SK-N-SH (cell line): ENCODE measurements around the gene IPCEF1. TPM values are rescaled to one million over a fixed set of nuclear protein-coding genes. Genes with fewer than 3 reads are reported as not detected.

Experiments used
- CTCF ChIA-PET: fragments of 300-600, 350-600 bp; formaldehyde crosslinking; extraction: SDS; loops from one replicate; lab custom pipeline; 2021; lab: Yijun Ruan, JAX
- POLR2A ChIA-PET: fragments of 350-600 bp; sonication (Branson Sonifier 250); formaldehyde crosslinking; extraction: SDS; loops from one replicate; lab custom pipeline; 2020; ENCODE audit warnings: antibody characterized with exemption, inconsistent platforms; lab: Yijun Ruan, JAX
- DNase-seq: peaks from one replicate; pipeline ENCODE4 v3.0.0; 2012
- H2AFZ ChIP-seq: fragments of 200-600 bp; sonication (generic); 2 replicates; pipeline ENCODE4 v1.8.1; 2016; ENCODE audit warnings: antibody characterized with exemption, mild to moderate bottlenecking, low read depth
- H3F3A ChIP-seq: fragments of 200-600 bp; sonication (generic); replicated peaks from 2 replicates; pipeline ENCODE3; 2016; ENCODE audit warnings: antibody characterized with exemption, mild to moderate bottlenecking; ENCODE audit not compliant: insufficient read depth
- H3K27ac ChIP-seq, 2 experiments: fragments of 200-500 bp in 1 of 2; fragments of 200-600 bp in 1 of 2; sonication (Bioruptor generic) in 1 of 2; sonication (generic), shearing (Covaris generic) in 1 of 2; 2 replicates each; pipeline versions ENCODE4 v1.5.1 to v1.6.1; 2014 to 2016; ENCODE audit warnings: low read depth in 2 of 2, inconsistent platforms in 1 of 2, low read length in 1 of 2, mild to moderate bottlenecking in 1 of 2, mixed read lengths in 1 of 2
- H3K27me3 ChIP-seq: fragments of 200-600 bp; sonication (generic), shearing (Covaris generic); 2 replicates; pipeline ENCODE4 v1.6.1; 2016; ENCODE audit warnings: mixed run types; ENCODE audit not compliant: insufficient read depth
- H3K36me3 ChIP-seq, 2 experiments: fragments of 200-500 bp in 1 of 2; fragments of 200-600 bp in 1 of 2; sonication (Bioruptor generic) in 1 of 2; sonication (generic) in 1 of 2; replicated peaks in 1 of 2; 2 replicates each; pipeline versions ENCODE3 to v1.5.1; 2014 to 2016; ENCODE audit warnings: low read length in 1 of 2, mild to moderate bottlenecking in 1 of 2; ENCODE audit not compliant: insufficient read depth in 2 of 2, control insufficient read depth in 1 of 2
- H3K4me1 ChIP-seq, 2 experiments: fragments of 200-500 bp in 1 of 2; fragments of 200-600 bp in 1 of 2; sonication (Bioruptor generic) in 1 of 2; sonication (generic), shearing (Covaris generic) in 1 of 2; 2 replicates each; pipeline versions ENCODE4 v1.5.1 to v1.6.1; 2014 to 2016; ENCODE audit warnings: low read depth in 1 of 2, low read length in 1 of 2, mixed run types in 1 of 2; ENCODE audit not compliant: insufficient read depth in 2 of 2, control insufficient read depth in 1 of 2
- H3K4me2 ChIP-seq: fragments of 200-600 bp; sonication (generic), shearing (Covaris generic); 2 replicates; pipeline ENCODE4 v1.6.1; 2017; ENCODE audit warnings: mixed run types
- H3K4me3 ChIP-seq, 2 experiments: fragments of 200-500 bp in 1 of 2; fragments of 200-600 bp in 1 of 2; sonication (Bioruptor generic) in 1 of 2; sonication (generic), shearing (Covaris generic) in 1 of 2; 2 replicates each; pipeline versions ENCODE4 v1.5.1 to v1.8.1; 2014 to 2016; ENCODE audit warnings: low read depth in 2 of 2, inconsistent platforms in 1 of 2, low read length in 1 of 2, mild to moderate bottlenecking in 1 of 2, mixed read lengths in 1 of 2, moderate library complexity in 1 of 2
- H3K79me2 ChIP-seq: fragments of 200-600 bp; sonication (generic); 2 replicates; pipeline ENCODE4 v1.8.1; 2017; ENCODE audit warnings: mild to moderate bottlenecking; ENCODE audit not compliant: insufficient read depth
- H3K9ac ChIP-seq: fragments of 200-600 bp; sonication (generic); 2 replicates; pipeline ENCODE4 v1.6.1; 2017; ENCODE audit warnings: mixed run types
- H3K9me2 ChIP-seq: fragments of 200-600 bp; sonication (generic); 2 replicates; pipeline ENCODE4 v1.6.1; 2017; ENCODE audit warnings: mixed run types
- H3K9me3 ChIP-seq: fragments of 200-600 bp; sonication (generic); 2 replicates; pipeline ENCODE4 v1.6.1; 2017; ENCODE audit warnings: mixed run types, mild to moderate bottlenecking, moderate library complexity
- H4K20me1 ChIP-seq: fragments of 200-600 bp; sonication (generic); 2 replicates; pipeline ENCODE4 v1.6.1; 2017; ENCODE audit warnings: mild to moderate bottlenecking, mixed run types; ENCODE audit not compliant: insufficient read depth
- CHD2 ChIP-seq: fragments of 150-350 bp; IDR thresholded peaks from 2 replicates; pipeline ENCODE4 v1.6.1; 2018; ENCODE audit warnings: low read length; ENCODE audit not compliant: partially characterized antibody
- CTCF ChIP-seq: fragments of 200-600 bp; sonication (generic); IDR thresholded peaks from 2 replicates; pipeline ENCODE4 v1.6.1; 2017; ENCODE audit warnings: antibody characterized with exemption, mild to moderate bottlenecking, moderate library complexity
- ELF1 ChIP-seq: IDR thresholded peaks from 2 replicates; pipeline ENCODE4 v1.4.0; 2012
- EP300 ChIP-seq, 2 experiments: IDR thresholded peaks; 2 replicates each; pipeline versions ENCODE4 v1.4.0 to v1.6.1; 2012; ENCODE audit warnings: borderline replicate concordance in 1 of 2, low read depth in 1 of 2, low read length in 1 of 2
- EZH2phosphoT487 ChIP-seq: fragments of 200-600 bp; sonication (generic); IDR thresholded peaks from 2 replicates; pipeline ENCODE4 v1.6.1; 2017; ENCODE audit warnings: low read depth, mixed run types, mild to moderate bottlenecking, antibody characterized with exemption, moderate library complexity, borderline replicate concordance
- FOSL2 ChIP-seq: IDR thresholded peaks from 2 replicates; pipeline ENCODE4 v1.4.0; 2012; ENCODE audit warnings: low read depth, mild to moderate bottlenecking, moderate library complexity, borderline replicate concordance
- GABPA ChIP-seq: IDR thresholded peaks from 2 replicates; pipeline ENCODE4 v1.4.0; 2012; ENCODE audit warnings: low read depth, mild to moderate bottlenecking
- JUND ChIP-seq: IDR thresholded peaks from 2 replicates; pipeline ENCODE4 v1.4.0; 2012
- POLR2AphosphoS5 ChIP-seq: IDR thresholded peaks from 2 replicates; pipeline ENCODE4 v1.6.1; 2012; ENCODE audit warnings: low read depth, low read length
- RCOR1 ChIP-seq: fragments of 150-350 bp; IDR thresholded peaks from 2 replicates; pipeline ENCODE4 v1.6.1; 2017; ENCODE audit warnings: antibody characterized with exemption, low read length
- RFX5 ChIP-seq: IDR thresholded peaks from 2 replicates; pipeline ENCODE4 v1.6.1; 2012; ENCODE audit warnings: mild to moderate bottlenecking, improper control_type of control experiment, low read length
- SIN3A ChIP-seq: IDR thresholded peaks from 2 replicates; pipeline ENCODE4 v1.6.1; 2012; ENCODE audit warnings: low read depth, mild to moderate bottlenecking, low read length, moderate library complexity, borderline replicate concordance
- SMC3 ChIP-seq: IDR thresholded peaks from 2 replicates; pipeline ENCODE4 v1.6.1; 2012; ENCODE audit warnings: low read depth, low read length, improper control_type of control experiment
- TCF12 ChIP-seq: IDR thresholded peaks from 2 replicates; pipeline ENCODE4 v1.4.0; 2012
- WGBS: methylation state at CpG from one replicate; pipeline ENCODE4 v1.1.6; 2017; ENCODE audit warnings: low lambda C conversion rate; 5-methylcytosine and 5-hydroxymethylcytosine counted together
- polyA plus RNA-seq, 3 experiments: library from polyadenylated mRNA; depleted of rRNA; stranded (reverse); fragments of >200 nt; gene quantifications; 2 replicates each; pipeline ENCODE4 v1.2.3, GENCODE V29; 2012

The IPCEF1 gene
- polyA plus RNA-seq, 1 of the 3 experiments (the other 2 are of a cell fraction), result not detected

DNA sequence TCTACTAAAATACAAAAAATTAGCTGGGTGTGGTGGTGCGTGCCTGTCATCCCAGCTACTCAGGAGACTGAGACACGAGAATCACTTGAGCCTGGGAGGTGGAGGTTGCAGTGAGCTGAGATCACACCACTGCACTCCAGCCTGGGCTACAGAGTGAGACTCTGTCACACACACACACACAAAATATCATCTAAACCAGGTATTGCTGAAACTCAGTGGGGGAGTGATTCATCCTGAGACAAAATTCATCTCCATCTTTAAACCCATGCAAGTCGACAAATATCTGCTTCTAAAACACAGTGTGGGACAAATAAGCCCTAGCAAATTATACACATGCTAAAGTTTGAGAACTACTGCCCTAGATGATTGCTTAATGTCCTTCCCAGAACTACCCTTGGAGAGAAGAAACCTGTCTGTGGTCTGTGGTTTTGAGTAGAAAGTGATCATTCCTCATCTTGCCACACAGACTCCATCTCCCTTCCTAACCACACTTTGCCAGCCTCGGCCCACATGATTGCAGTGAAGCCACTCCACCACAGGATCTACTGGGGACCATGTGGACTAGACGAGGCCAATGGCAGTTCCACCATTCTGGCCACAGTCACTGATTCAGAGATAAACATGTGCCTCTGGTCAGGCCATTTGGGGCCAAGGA is 187.3 kb downstream of the IPCEF1 start:
- Histone ChIP-seq H4K20me1 (no peaks in the 10 kb centered on the region), H3K4me3 (no peak overlapping the region), H2AFZ (no peak overlapping the region), H3K36me3 (no peaks in the 10 kb centered on the region), H3K4me2 (no peak overlapping the region), H3K27me3 (no peaks in the 10 kb centered on the region), H3K4me1 (no peaks in the 10 kb centered on the region), H3K9me3 (no peaks in the 10 kb centered on the region), H3K79me2 (no peaks in the 10 kb centered on the region), H3K9me2 (no peaks in the 10 kb centered on the region), H3F3A (no peaks in the 10 kb centered on the region), H3K9ac (no peak overlapping the region), H3K27ac (no peak overlapping the region)
- ChIA-PET POLR2A (no interaction called here), CTCF (interaction anchor here (1.5 kb wide), 1 partner anchor 15 kb away, joined by 4 read pairs; no protein-coding TSS in a partner anchor)
- whole genome bisulfite sequencing, result 46% methylated on average over 4 of the region's 5 CpGs
- TF ChIP-seq TCF12 (no peak), GABPA (no peak), CHD2 (no peak), SMC3 (no peak)
- DNase-seq, result no peak

DNA sequence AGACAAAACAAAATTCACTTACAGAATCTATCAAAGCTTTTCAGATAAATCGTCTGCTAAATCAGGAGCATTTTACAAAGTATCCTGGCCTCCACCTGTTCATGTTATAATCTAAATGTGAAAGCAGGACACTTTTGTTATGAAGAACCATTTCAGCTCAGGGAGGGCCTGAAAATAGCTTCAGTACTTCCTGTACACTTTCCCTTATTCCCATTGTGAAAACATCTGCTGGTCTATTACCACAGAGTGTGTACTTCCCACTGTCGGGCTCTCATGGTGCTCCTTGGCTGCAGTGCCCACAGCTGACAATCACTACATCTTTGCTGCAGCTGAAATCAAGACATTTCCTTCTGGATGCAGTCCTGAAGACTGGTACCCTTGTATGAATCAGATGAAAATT is 189.5 kb downstream of the IPCEF1 start:
- Histone ChIP-seq H3K4me3 (no peak overlapping the region), H3K27ac (no peak overlapping the region), H3F3A (no peaks in the 10 kb centered on the region), H3K79me2 (no peaks in the 10 kb centered on the region), H3K36me3 (no peaks in the 10 kb centered on the region), H3K9me2 (no peaks in the 10 kb centered on the region), H3K9ac (no peak overlapping the region), H4K20me1 (no peaks in the 10 kb centered on the region), H3K9me3 (no peaks in the 10 kb centered on the region), H3K27me3 (no peaks in the 10 kb centered on the region), H2AFZ (no peak overlapping the region), H3K4me2 (no peak overlapping the region), H3K4me1 (no peaks in the 10 kb centered on the region)
- DNase-seq, result no peak
- ChIA-PET CTCF (interaction anchor here (0.6 to 2.6 kb wide), 2 partner anchors 13 to 247 kb away, joined by 4 to 8 read pairs; no protein-coding TSS in a partner anchor), POLR2A (no interaction called here)
- 64% methylated on average over 2 of the region's 2 CpGs for WGBS
- TF ChIP-seq POLR2AphosphoS5 (no peak), SMC3 (no peak), JUND (no peak), RCOR1 (no peak), EP300 (IDR thresholded peaks at IDR 0.05; ENCODE audit: borderline replicate concordance in 1 of 2, low read depth in 1 of 2, low read length in 1 of 2) (no peak), RFX5 (no peak), CHD2 (no peak), EZH2phosphoT487 (no peak), CTCF (no peak), FOSL2 (no peak), SIN3A (no peak), ELF1 (no peak)
